HFFc6 (cell line): ENCODE results near the gene TMCO4. TPM values are rescaled to one million over a fixed set of nuclear protein-coding genes. Genes with fewer than 3 reads are reported as not detected.

Experiments
- DNase-seq: peaks from one replicate; pipeline ENCODE4 v3.0.0-alpha.2; 2018
- H3K27ac Mint-ChIP-seq: 2 replicates; pipeline ENCODE4 v1.8.0; 2020; ENCODE audit warnings: mild to moderate bottlenecking, mixed read lengths
- H3K27me3 Mint-ChIP-seq: 2 replicates; pipeline ENCODE4 v1.8.0; 2021; ENCODE audit warnings: mild to moderate bottlenecking, moderate library complexity, mixed read lengths; ENCODE audit not compliant: insufficient read depth
- H3K36me3 Mint-ChIP-seq: 2 replicates; pipeline ENCODE4 v1.8.0; 2021; ENCODE audit warnings: low read depth, mixed read lengths
- H3K4me1 Mint-ChIP-seq: 2 replicates; pipeline ENCODE4 v1.8.0; 2020; ENCODE audit warnings: low read depth, mixed read lengths
- H3K4me3 Mint-ChIP-seq: 2 replicates; pipeline ENCODE4 v1.8.0; 2020; ENCODE audit warnings: mild to moderate bottlenecking, moderate library complexity, mixed read lengths
- H3K9me3 Mint-ChIP-seq: 2 replicates; pipeline ENCODE4 v1.8.0; 2020; ENCODE audit warnings: mild to moderate bottlenecking, mixed read lengths
- CTCF ChIP-seq: fragments of 200-600 bp; sonication (generic); IDR thresholded peaks from 2 replicates; pipeline ENCODE4 v1.5.0; 2021; ENCODE audit warnings: antibody characterized with exemption, mild to moderate bottlenecking
- total RNA-seq, 6 experiments: library from RNA; stranded (reverse); fragmentation: NEBNext Ultra II Directional; extraction: Animal tissue kit (Norgen Biotek cat#: 25700); gene quantifications; 2 replicates in 1 of 6; 3 replicates in 5 of 6; pipeline ENCODE4 v1.2.3, GENCODE V29; 2021

Gene TMCO4
- total RNA-seq, 6 experiments from 2014 or later = 17.4 to 30.6 (median 27.8) TPM

DNA sequence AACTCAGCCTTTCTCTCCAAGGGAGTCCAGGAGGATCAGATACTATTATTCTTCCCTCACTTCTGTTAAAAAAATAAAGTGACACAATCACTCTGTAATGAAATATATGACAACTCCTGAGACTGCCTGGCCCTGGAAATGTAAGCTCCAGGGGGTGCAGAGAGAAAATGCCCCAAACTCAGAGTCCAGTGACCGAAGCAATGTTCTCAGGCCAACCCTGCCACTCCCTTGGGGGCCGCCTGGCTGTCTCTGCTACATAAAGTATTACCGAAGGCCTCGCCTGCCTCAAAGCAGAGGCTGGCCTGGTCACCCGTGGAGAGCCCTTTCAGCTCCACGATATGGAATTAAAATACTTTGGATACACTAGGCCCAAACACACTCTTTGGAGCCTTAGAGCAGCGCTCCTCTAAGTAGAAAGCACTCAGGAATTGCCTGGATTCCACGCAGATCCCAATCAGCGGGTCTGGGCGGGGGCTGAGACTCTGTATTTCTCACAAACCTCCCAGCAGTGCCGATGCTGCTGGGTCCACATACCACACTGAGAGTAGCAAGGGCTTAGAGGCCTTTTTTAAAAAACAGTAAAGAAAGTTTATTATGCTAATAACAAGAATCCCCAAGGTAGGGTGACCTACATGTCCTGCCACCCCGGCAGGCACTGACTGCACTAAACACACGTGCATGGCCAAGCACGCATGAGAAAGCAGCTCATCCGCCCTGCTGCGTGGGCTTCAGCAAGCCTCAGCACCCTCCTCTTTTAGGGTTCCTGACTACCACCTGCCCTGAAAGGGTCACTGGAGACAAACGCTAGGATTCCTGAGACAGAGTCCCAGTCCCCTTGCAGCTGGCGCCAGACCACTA is 31.1 kb downstream of the TMCO4 start:
- peaks cover 35% of the 10 kb centered on the region for H3K36me3 Mint-ChIP-seq
- no peak overlapping the region for H3K4me3 Mint-ChIP-seq
- H3K9me3 Mint-ChIP-seq = no peaks in the 10 kb centered on the region
- H3K4me1 Mint-ChIP-seq = peaks cover 47% of the 10 kb centered on the region
- DNase-seq = no peak
- no peak overlapping the region for H3K27ac Mint-ChIP-seq
- no peak for TF ChIP-seq CTCF
- H3K27me3 Mint-ChIP-seq = no peaks in the 10 kb centered on the region

- TF ChIP-seq CTCF = no peak
- Mint-ChIP-seq H3K4me3 (peak overlapping the region; percentile 50; the same call in 1 of the 2 replicates), H3K4me1 (peaks cover 64% of the 10 kb centered on the region), H3K27me3 (no peaks in the 10 kb centered on the region), H3K9me3 (no peaks in the 10 kb centered on the region), H3K27ac (peak overlapping the region; percentile 85), H3K36me3 (peaks cover 33% of the 10 kb centered on the region)
- peak; percentile 93 for DNase-seq
Measured at GRCh38 chr1:19765623-19766022, 34.1 kb downstream of the TMCO4 start.

DNA sequence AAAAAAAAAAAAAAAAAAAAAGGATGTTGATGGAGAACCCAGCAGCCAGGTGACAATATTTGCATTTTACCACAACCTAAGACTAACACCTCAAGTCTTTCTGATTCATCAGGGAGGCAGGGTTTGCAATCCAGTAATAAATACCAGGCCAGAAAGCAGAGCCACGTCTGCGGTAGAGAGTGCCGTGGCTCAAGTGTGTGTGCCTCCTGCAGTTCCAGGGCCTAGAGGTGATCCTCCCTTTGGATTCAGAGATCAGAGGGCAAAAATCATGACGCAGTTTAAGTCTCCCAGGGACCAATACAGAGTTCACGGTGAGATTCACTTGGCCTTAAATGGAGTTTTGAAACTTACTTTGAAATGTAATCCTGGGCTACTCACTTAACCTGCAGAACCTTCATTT is 34.9 kb downstream of the TMCO4 start:
- peak overlapping the region; percentile 85 for H3K27ac Mint-ChIP-seq
- DNase-seq = no peak

DNA sequence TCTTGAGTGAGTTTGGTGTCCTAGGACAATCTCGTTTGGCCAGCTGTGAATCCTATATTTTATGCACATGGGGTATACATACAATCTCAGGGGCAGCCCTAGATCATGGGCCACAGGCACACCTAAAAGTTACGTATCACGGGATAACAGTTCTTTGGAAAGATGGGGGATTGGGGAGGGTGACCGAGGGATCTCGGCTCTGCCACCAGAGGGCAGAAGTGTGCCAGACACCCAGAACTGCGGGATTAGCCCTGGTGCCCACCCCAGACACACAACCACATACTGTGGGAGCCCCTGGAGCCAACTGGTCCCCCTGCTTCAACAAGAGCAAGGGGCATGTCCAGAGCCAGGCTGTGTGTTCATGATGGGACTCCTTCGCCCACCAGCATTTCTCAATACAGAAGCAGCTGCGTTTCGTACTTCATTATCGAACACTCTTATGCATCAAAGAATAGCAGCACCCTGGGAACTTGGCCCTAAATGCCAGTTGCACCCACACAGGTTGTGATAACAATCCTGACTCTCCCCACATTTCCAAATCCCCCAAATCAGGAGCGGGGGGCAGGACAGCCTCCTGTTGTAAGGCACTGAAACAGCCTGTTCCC is 37.4 kb downstream of the TMCO4 start:
- H3K27ac Mint-ChIP-seq = no peak overlapping the region
- peak; percentile 88 for TF ChIP-seq CTCF
- no peak overlapping the region for H3K4me3 Mint-ChIP-seq
- peaks cover 4% of the 10 kb centered on the region for H3K9me3 Mint-ChIP-seq
- peaks cover 23% of the 10 kb centered on the region for H3K36me3 Mint-ChIP-seq
- DNase-seq = no peak
- H3K27me3 Mint-ChIP-seq = no peaks in the 10 kb centered on the region
- H3K4me1 Mint-ChIP-seq = peaks cover 81% of the 10 kb centered on the region

More for the DNA sequence above, 34.9 kb downstream of the TMCO4 start:
- no peak for TF ChIP-seq CTCF
- Mint-ChIP-seq H3K4me3 (peak overlapping the region; percentile 50), H3K36me3 (peaks cover 27% of the 10 kb centered on the region), H3K4me1 (peaks cover 72% of the 10 kb centered on the region), H3K27me3 (no peaks in the 10 kb centered on the region), H3K9me3 (no peaks in the 10 kb centered on the region)

DNA sequence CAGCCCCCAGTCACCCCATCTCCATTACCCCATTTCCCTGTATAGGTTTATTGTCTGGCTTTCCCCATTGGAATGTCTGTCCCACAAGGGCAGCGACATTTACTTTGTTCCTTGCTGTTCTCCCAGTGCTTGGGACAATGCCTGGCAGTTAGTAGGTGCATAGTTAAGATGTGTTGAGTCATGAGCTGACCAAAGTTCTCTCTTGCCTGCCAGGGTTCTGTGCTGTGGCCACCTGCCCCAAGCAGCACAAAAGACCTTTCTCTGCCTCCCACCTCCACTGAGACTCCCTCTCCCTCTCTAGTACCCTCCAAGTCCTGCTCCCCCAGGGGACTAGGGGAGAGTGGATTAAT is 40.0 kb downstream of the TMCO4 start:
- H3K27ac Mint-ChIP-seq = peak overlapping the region; percentile 85
- peak overlapping the region; percentile 0 for H3K4me3 Mint-ChIP-seq
- H3K9me3 Mint-ChIP-seq = peaks cover 10% of the 10 kb centered on the region
- peaks cover 78% of the 10 kb centered on the region for H3K4me1 Mint-ChIP-seq
- DNase-seq = no peak
- no peaks in the 10 kb centered on the region for H3K27me3 Mint-ChIP-seq
- TF ChIP-seq CTCF = no peak
- H3K36me3 Mint-ChIP-seq = peaks cover 25% of the 10 kb centered on the region
